GM21619 (cell line): ENCODE data around the gene KCNIP4.

Experiments
- ATAC-seq: cut with Tn5 transposase; IDR thresholded peaks from one replicate; pipeline ENCODE4 v1.9.1; 2021; ENCODE audit not compliant: unreplicated experiment

KCNIP4 gene

GRCh38 chr4:21768349-21769310 lies 179.9 kb downstream of the KCNIP4 start:
- peak; percentile 57 for ATAC-seq

GRCh38 chr4:21765810-21766407 lies 182.7 kb downstream of the KCNIP4 start:
- ATAC-seq, result peak; percentile 74

- no peak for ATAC-seq
These were observed 184.7 kb downstream of the KCNIP4 start for GRCh38 chr4:21763855-21764254.

GRCh38 chr4:21757248-21757647 lies 191.3 kb downstream of the KCNIP4 start:
- ATAC-seq, result no peak

GRCh38 chr4:21753084-21753760 lies 195.3 kb downstream of the KCNIP4 start:
- no peak for ATAC-seq

GRCh38 chr4:21752616-21753015 lies 196.0 kb downstream of the KCNIP4 start:
- ATAC-seq, result no peak

GRCh38 chr4:21749924-21750323 lies 198.6 kb downstream of the KCNIP4 start:
- no peak for ATAC-seq

- ATAC-seq, result no peak
These were observed 199.2 kb downstream of the KCNIP4 start for GRCh38 chr4:21749412-21749811.

- no peak for ATAC-seq
These were observed 204.5 kb downstream of the KCNIP4 start for GRCh38 chr4:21744046-21744445.

GRCh38 chr4:21742326-21742725 lies 206.2 kb downstream of the KCNIP4 start:
- no peak for ATAC-seq

- no peak for ATAC-seq
These were observed 209.8 kb downstream of the KCNIP4 start for GRCh38 chr4:21738821-21739220.

GRCh38 chr4:21735866-21736265 lies 212.7 kb downstream of the KCNIP4 start:
- ATAC-seq, result no peak

GRCh38 chr4:21733894-21734630 lies 214.5 kb downstream of the KCNIP4 start:
- no peak for ATAC-seq

- no peak for ATAC-seq
These were observed 220.3 kb downstream of the KCNIP4 start for GRCh38 chr4:21728304-21728703.

- ATAC-seq, result no peak
These were observed 222.2 kb downstream of the KCNIP4 start for GRCh38 chr4:21726255-21726815.

- no peak for ATAC-seq
These were observed 226.3 kb downstream of the KCNIP4 start for GRCh38 chr4:21722157-21722839.

- no peak for ATAC-seq
These were observed 232.0 kb downstream of the KCNIP4 start for GRCh38 chr4:21716531-21716930.

GRCh38 chr4:21710179-21710835 lies 238.3 kb downstream of the KCNIP4 start:
- no peak for ATAC-seq

- ATAC-seq, result no peak
These were observed 238.8 kb downstream of the KCNIP4 start for GRCh38 chr4:21709761-21710160.

GRCh38 chr4:21709031-21709430 lies 239.5 kb downstream of the KCNIP4 start:
- no peak for ATAC-seq
